HCT116 (cell line): ENCODE results near the gene MYL3. TPM values are rescaled to one million over a fixed set of nuclear protein-coding genes. Genes with fewer than 3 reads are reported as not detected.

Experiments used
- ATAC-seq: fragments of 200-7000 bp; cut with Tn5 transposase; 2 replicates; pipeline ENCODE4 v1.9.1; 2020; ENCODE audit warnings: mild to moderate bottlenecking, moderate library complexity
- BruUV-seq: library from RNA; stranded (reverse); fragments of 400-500 nt; replicated peaks from 2 replicates; lab custom pipeline; 2021; lab: Mats Ljungman, UMichigan
- CTCF ChIA-PET: fragments of 300-600 bp; sonication (Branson Sonifier 250); formaldehyde crosslinking; loops from one replicate; lab custom pipeline; 2021; ENCODE audit warnings: antibody characterized with exemption; lab: Charles Lee
- POLR2A ChIA-PET: fragments of 300-600, 350-600 bp; sonication (Branson Sonifier 250); formaldehyde crosslinking; loops from one replicate; lab custom pipeline; 2021; ENCODE audit warnings: antibody characterized with exemption; lab: Charles Lee
- RAD21 ChIA-PET, 2 experiments: fragments of 300-600 bp; sonication (Branson Sonifier 250); formaldehyde crosslinking; loops; one replicate each; lab custom pipeline; 2023; ENCODE audit warnings: low total read pairs in 2 of 2; ENCODE audit not compliant: uncharacterized antibody in 2 of 2, unreplicated experiment in 2 of 2, low non-redundant PET in 1 of 2; lab: Charles Lee
- DNase-seq: peaks from one replicate; pipeline ENCODE4 v3.0.0-alpha.2; 2010; ENCODE audit warnings: low read depth, low spot score
- H2AFZ ChIP-seq: fragments of 200-600 bp; shearing (Covaris generic), sonication (generic); 2 replicates; pipeline ENCODE4 v1.6.1; 2017; ENCODE audit warnings: low read depth, mixed run types, mixed read lengths, antibody characterized with exemption, low read length; ENCODE audit not compliant: poor library complexity, severe bottlenecking
- H3K27ac ChIP-seq: 2 replicates; pipeline ENCODE4 v1.5.1; 2012; ENCODE audit warnings: low read depth, low read length
- H3K27me3 ChIP-seq: fragments of 200-600 bp; sonication (generic); 2 replicates; pipeline ENCODE4 v1.6.1; 2016; ENCODE audit warnings: mixed run types, low read length, mixed read lengths; ENCODE audit not compliant: insufficient read depth
- H3K36me3 ChIP-seq, 2 experiments: fragments of 200-500 bp in 1 of 2; fragments of 200-600 bp in 1 of 2; sonication (Bioruptor generic) in 1 of 2; sonication (generic) in 1 of 2; 2 replicates each; pipeline versions ENCODE4 v1.5.1 to v1.6.1; 2014 to 2016; ENCODE audit warnings: low read length in 2 of 2, inconsistent platforms in 1 of 2, mixed read lengths in 1 of 2, mixed run types in 1 of 2; ENCODE audit not compliant: insufficient read depth in 2 of 2, control insufficient read depth in 1 of 2
- H3K4me1 ChIP-seq, 2 experiments: fragments of 200-600 bp in 1 of 2; sonication (generic) in 1 of 2; 2 replicates each; pipeline versions ENCODE4 v1.5.1 to v1.6.1; 2012 to 2017; ENCODE audit warnings: low read length in 2 of 2, inconsistent platforms in 1 of 2, mild to moderate bottlenecking in 1 of 2, mixed read lengths in 1 of 2, mixed run types in 1 of 2, moderate library complexity in 1 of 2; ENCODE audit not compliant: insufficient read depth in 2 of 2, control insufficient read depth in 1 of 2
- H3K4me2 ChIP-seq: fragments of 200-600 bp; sonication (generic); 2 replicates; pipeline ENCODE4 v1.6.1; 2017; ENCODE audit warnings: mixed run types, low read length, mixed read lengths
- H3K4me3 ChIP-seq, 2 experiments: fragments of 200-600 bp in 1 of 2; sonication (generic) in 1 of 2; replicated peaks in 1 of 2; 2 replicates each; pipeline ENCODE4 v1.5.1; 2011 to 2016; ENCODE audit warnings: low read length in 2 of 2, control low read depth in 1 of 2, low read depth in 1 of 2, mild to moderate bottlenecking in 1 of 2, mixed read lengths in 1 of 2, mixed run types in 1 of 2
- H3K79me2 ChIP-seq: fragments of 200-600 bp; sonication (generic); 2 replicates; pipeline ENCODE4 v1.6.1; 2017; ENCODE audit warnings: mild to moderate bottlenecking, mixed run types, low read length, moderate library complexity, mixed read lengths; ENCODE audit not compliant: insufficient read depth
- H3K9ac ChIP-seq: fragments of 200-600 bp; sonication (generic); 2 replicates; pipeline ENCODE4 v1.6.1; 2016; ENCODE audit warnings: low read length, mixed read lengths
- H3K9me2 ChIP-seq: fragments of 200-600 bp; sonication (generic), shearing (Covaris generic); 2 replicates; pipeline ENCODE4 v1.6.1; 2017; ENCODE audit warnings: mixed run types, mild to moderate bottlenecking, moderate library complexity; ENCODE audit not compliant: insufficient read depth
- H3K9me3 ChIP-seq, 2 experiments: fragments of 200-500 bp in 1 of 2; fragments of 200-600 bp in 1 of 2; sonication (Bioruptor generic) in 1 of 2; sonication (generic) in 1 of 2; 2 replicates each; pipeline ENCODE4 v1.6.1; 2014 to 2017; ENCODE audit warnings: low read length in 2 of 2, mixed read lengths in 2 of 2, inconsistent platforms in 1 of 2, low read depth in 1 of 2, mild to moderate bottlenecking in 1 of 2, mixed run types in 1 of 2, moderate library complexity in 1 of 2; ENCODE audit not compliant: control insufficient read depth in 1 of 2, insufficient read depth in 1 of 2
- H4K20me1 ChIP-seq: fragments of 200-600 bp; sonication (generic), shearing (Covaris generic); 2 replicates; pipeline ENCODE4 v1.6.1; 2017; ENCODE audit warnings: mixed run types, mild to moderate bottlenecking, moderate library complexity; ENCODE audit not compliant: insufficient read depth
- ATF3 ChIP-seq: IDR thresholded peaks from 2 replicates; pipeline ENCODE4 v1.6.1; 2012
- CBX3 ChIP-seq: IDR thresholded peaks from 2 replicates; pipeline ENCODE4 v1.6.1; 2012; ENCODE audit warnings: low read depth
- CEBPB ChIP-seq: IDR thresholded peaks from 2 replicates; pipeline ENCODE4 v1.6.1; 2012; ENCODE audit warnings: low read depth
- EGR1 ChIP-seq: IDR thresholded peaks from 2 replicates; pipeline ENCODE4 v1.6.1; 2012; ENCODE audit warnings: low read depth
- ELF1 ChIP-seq: IDR thresholded peaks from 2 replicates; pipeline ENCODE4 v1.6.1; 2012; ENCODE audit warnings: low read depth, borderline replicate concordance
- EZH2 ChIP-seq: fragments of 200-600 bp; sonication (generic); IDR thresholded peaks from 2 replicates; pipeline ENCODE4 v1.6.1; 2017; ENCODE audit warnings: antibody characterized with exemption, mixed run types
- EZH2phosphoT487 ChIP-seq: fragments of 200-600 bp; IDR thresholded peaks from 2 replicates; pipeline ENCODE4 v1.6.1; 2018; ENCODE audit warnings: antibody characterized with exemption, borderline replicate concordance
- FOSL1 ChIP-seq: IDR thresholded peaks from 2 replicates; pipeline ENCODE4 v1.6.1; 2012; ENCODE audit warnings: low read depth
- JUND ChIP-seq: IDR thresholded peaks from 2 replicates; pipeline ENCODE4 v1.6.1; 2012
- POLR2A ChIP-seq: IDR thresholded peaks from 2 replicates; pipeline ENCODE4 v1.7.0; 2011; ENCODE audit warnings: borderline replicate concordance; ENCODE audit not compliant: insufficient read depth, insufficient read length; ENCODE audit errors: extremely low read depth
- REST ChIP-seq: IDR thresholded peaks from 2 replicates; pipeline ENCODE4 v1.6.1; 2012; ENCODE audit warnings: low read depth
- SIN3A ChIP-seq: IDR thresholded peaks from 2 replicates; pipeline ENCODE4 v1.6.1; 2012; ENCODE audit warnings: low read depth
- SP1 ChIP-seq: IDR thresholded peaks from 2 replicates; pipeline ENCODE4 v1.6.1; 2012; ENCODE audit warnings: low read depth
- SRF ChIP-seq: IDR thresholded peaks from 2 replicates; pipeline ENCODE4 v1.6.1; 2012; ENCODE audit warnings: low read depth
- TCF7L2 ChIP-seq: IDR thresholded peaks from 2 replicates; pipeline ENCODE4 v1.7.0; 2011; ENCODE audit warnings: borderline replicate concordance, inconsistent platforms; ENCODE audit not compliant: insufficient read depth, insufficient read length; ENCODE audit errors: extremely low read depth
- ZFX ChIP-seq: fragments of 450-650 bp; IDR thresholded peaks from 2 replicates; pipeline ENCODE4 v1.6.1; 2017
- ZNF274 ChIP-seq: fragments of 200-500 bp; sonication (Bioruptor generic); IDR thresholded peaks from 2 replicates; pipeline ENCODE4 v1.6.1; 2014; ENCODE audit warnings: mild to moderate bottlenecking, low read depth, low read length, inconsistent platforms
- intact Hi-C: fragments of 100-400 bp; cut with micrococcal nuclease; formaldehyde crosslinking; loops from 2 replicates; pipeline ENCODE4 v1.10.0; 2022
- total RNA-seq: library from RNA; stranded (reverse); gene quantifications from one replicate; pipeline ENCODE4 v1.2.1, GENCODE V29; 2021; ENCODE audit not compliant: unreplicated experiment
- TF ChIP-seq, protein P1 (sequence below): IDR thresholded peaks from 2 replicates; pipeline ENCODE4 v1.6.1; 2012
- TF ChIP-seq, protein P2 (sequence below): IDR thresholded peaks from 2 replicates; pipeline ENCODE4 v1.6.1; 2011; ENCODE audit warnings: mild to moderate bottlenecking, low read length, moderate library complexity; ENCODE audit not compliant: insufficient replicate concordance; ENCODE audit errors: extremely low read depth

Gene MYL3
- total RNA-seq, 1 experiment from 2014 or later: not detected

DNA sequence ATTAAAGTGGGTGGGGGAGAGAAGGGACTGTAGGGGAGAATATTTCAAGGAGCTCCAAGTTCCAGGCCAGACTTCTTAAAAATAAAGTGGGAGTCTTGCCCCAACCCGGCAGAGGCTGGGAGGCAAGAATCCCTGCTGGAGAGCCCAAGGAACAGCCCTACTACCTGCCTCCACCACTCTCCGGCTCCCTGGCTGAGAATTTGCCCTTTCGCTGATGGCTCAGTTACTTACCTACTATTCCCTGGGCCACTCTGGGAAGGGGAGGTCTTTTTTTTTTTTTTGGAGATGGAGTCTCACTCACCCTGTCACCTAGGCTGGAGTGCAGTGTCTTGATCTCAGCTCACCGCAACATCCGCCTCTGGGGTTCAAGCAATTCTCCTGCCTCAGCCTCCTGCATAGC lies 15.5 kb downstream of the MYL3 start:
- no peaks in the 10 kb centered on the region for H3K36me3 ChIP-seq

More for the DNA sequence above, 15.5 kb downstream of the MYL3 start:
- ChIA-PET RAD21 (no interaction called here), POLR2A (no interaction called here), CTCF (no interaction called here)
- H2AFZ ChIP-seq: no peak overlapping the region
- H3K9me2 ChIP-seq: no peaks in the 10 kb centered on the region
- no peak overlapping the region for H3K4me3 ChIP-seq
- H3K79me2 ChIP-seq: no peaks in the 10 kb centered on the region
- H3K4me1 ChIP-seq: no peaks in the 10 kb centered on the region
- no peaks in the 10 kb centered on the region for H3K27me3 ChIP-seq
- H3K27ac ChIP-seq: no peak overlapping the region
- intact Hi-C loops: no loop called here
- no peak for TF ChIP-seq JUND
- TF ChIP-seq ATF3: no peak
- TF ChIP-seq, protein P1, sequence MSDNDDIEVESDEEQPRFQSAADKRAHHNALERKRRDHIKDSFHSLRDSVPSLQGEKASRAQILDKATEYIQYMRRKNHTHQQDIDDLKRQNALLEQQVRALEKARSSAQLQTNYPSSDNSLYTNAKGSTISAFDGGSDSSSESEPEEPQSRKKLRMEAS: no peak
- no peak for TF ChIP-seq POLR2A
- TF ChIP-seq CBX3: no peak
- TF ChIP-seq, protein P2, sequence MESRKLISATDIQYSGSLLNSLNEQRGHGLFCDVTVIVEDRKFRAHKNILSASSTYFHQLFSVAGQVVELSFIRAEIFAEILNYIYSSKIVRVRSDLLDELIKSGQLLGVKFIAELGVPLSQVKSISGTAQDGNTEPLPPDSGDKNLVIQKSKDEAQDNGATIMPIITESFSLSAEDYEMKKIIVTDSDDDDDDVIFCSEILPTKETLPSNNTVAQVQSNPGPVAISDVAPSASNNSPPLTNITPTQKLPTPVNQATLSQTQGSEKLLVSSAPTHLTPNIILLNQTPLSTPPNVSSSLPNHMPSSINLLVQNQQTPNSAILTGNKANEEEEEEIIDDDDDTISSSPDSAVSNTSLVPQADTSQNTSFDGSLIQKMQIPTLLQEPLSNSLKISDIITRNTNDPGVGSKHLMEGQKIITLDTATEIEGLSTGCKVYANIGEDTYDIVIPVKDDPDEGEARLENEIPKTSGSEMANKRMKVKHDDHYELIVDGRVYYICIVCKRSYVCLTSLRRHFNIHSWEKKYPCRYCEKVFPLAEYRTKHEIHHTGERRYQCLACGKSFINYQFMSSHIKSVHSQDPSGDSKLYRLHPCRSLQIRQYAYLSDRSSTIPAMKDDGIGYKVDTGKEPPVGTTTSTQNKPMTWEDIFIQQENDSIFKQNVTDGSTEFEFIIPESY: no peak
- no peak for TF ChIP-seq ZNF274
- no peak for TF ChIP-seq SP1
- TF ChIP-seq TCF7L2: no peak
- no peak for TF ChIP-seq ZFX
- TF ChIP-seq EZH2: no peak
- no peak for TF ChIP-seq FOSL1
- no peak for TF ChIP-seq REST
- TF ChIP-seq EZH2phosphoT487: no peak
- TF ChIP-seq CEBPB: no peak
- TF ChIP-seq SIN3A: no peak
- TF ChIP-seq EGR1: no peak
- no peak for TF ChIP-seq SRF
- no peak for TF ChIP-seq ELF1
- DNase-seq: no peak
- H3K9me3 ChIP-seq: no peaks in the 10 kb centered on the region
- BruUV-seq: no TSS peak
- ATAC-seq: no peak
- no peaks in the 10 kb centered on the region for H4K20me1 ChIP-seq
- H3K4me2 ChIP-seq: no peak overlapping the region
- H3K9ac ChIP-seq: no peak overlapping the region
